Measurements from ENCODE around the gene TIFAB. TPM values are rescaled to one million over a fixed set of nuclear protein-coding genes. Genes with fewer than 3 reads are reported as not detected.

TIFAB gene
- total RNA-seq, 1 donor from 2014 or later = not detected

GRCh38 chr5:135417083-135417482 is 35.1 kb downstream of the TIFAB start:
- Histone ChIP-seq H3K36me3 (ENCODE audit: control insufficient read depth, insufficient read depth, low read length) (no peaks in the 10 kb centered on the region), H3K27me3 (ENCODE audit: control insufficient read depth, insufficient read depth, low read length) (no peaks in the 10 kb centered on the region), H3K4me3 (ENCODE audit: low read depth, low read length) (no peak overlapping the region)
- no peak for TF ChIP-seq CTCF (IDR thresholded peaks at IDR 0.05; ENCODE audit: insufficient read depth, low read length, severe bottlenecking)
- FAIRE-seq = no peak
- DNase-seq (ENCODE audit: low read depth) = no peak

- Histone ChIP-seq H3K27me3 (ENCODE audit: control insufficient read depth, insufficient read depth, low read length) (no peaks in the 10 kb centered on the region), H3K36me3 (ENCODE audit: control insufficient read depth, insufficient read depth, low read length) (no peaks in the 10 kb centered on the region), H3K4me3 (ENCODE audit: low read depth, low read length) (no peak overlapping the region)
- FAIRE-seq (no peak), DNase-seq (ENCODE audit: low read depth) (no peak)
- TF ChIP-seq CTCF (IDR thresholded peaks at IDR 0.05; ENCODE audit: insufficient read depth, low read length, severe bottlenecking) = no peak
Observed at GRCh38 chr5:135405082-135405481, 47.1 kb downstream of the TIFAB start.

DNA sequence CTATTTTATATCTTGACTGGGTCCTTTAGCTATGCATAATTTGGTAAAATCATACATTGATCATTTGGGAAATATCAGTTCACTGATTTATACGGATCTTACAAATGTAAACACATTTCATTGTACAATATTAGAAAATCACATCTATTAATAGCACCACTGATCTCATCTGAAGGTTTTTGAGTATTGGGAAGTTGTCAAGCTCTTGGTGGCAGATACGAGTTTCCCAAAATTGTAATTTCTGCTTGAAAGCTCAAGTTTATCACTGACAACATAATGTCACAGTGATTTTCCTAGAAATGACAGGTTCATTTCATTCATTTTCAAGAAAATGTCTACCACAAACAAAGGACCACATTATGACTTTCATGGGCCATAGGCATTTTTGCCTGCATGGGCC is 50.1 kb downstream of the TIFAB start:
- no peak for FAIRE-seq
- no peak for DNase-seq (ENCODE audit: low read depth)
- no peak for TF ChIP-seq CTCF (IDR thresholded peaks at IDR 0.05; ENCODE audit: insufficient read depth, low read length, severe bottlenecking)
- Histone ChIP-seq H3K27me3 (ENCODE audit: control insufficient read depth, insufficient read depth, low read length) (no peaks in the 10 kb centered on the region), H3K4me3 (ENCODE audit: low read depth, low read length) (no peak overlapping the region), H3K36me3 (ENCODE audit: control insufficient read depth, insufficient read depth, low read length) (no peaks in the 10 kb centered on the region)

- no peak for TF ChIP-seq CTCF (IDR thresholded peaks at IDR 0.05; ENCODE audit: insufficient read depth, low read length, severe bottlenecking)
- H3K27me3 ChIP-seq (ENCODE audit: control insufficient read depth, insufficient read depth, low read length) = no peaks in the 10 kb centered on the region
- DNase-seq (ENCODE audit: low read depth) (no peak), FAIRE-seq (no peak)
- H3K36me3 ChIP-seq (ENCODE audit: control insufficient read depth, insufficient read depth, low read length) = no peaks in the 10 kb centered on the region
- H3K4me3 ChIP-seq (ENCODE audit: low read depth, low read length) = no peak overlapping the region
Observed at GRCh38 chr5:135400866-135401265, 51.3 kb downstream of the TIFAB start.

DNA sequence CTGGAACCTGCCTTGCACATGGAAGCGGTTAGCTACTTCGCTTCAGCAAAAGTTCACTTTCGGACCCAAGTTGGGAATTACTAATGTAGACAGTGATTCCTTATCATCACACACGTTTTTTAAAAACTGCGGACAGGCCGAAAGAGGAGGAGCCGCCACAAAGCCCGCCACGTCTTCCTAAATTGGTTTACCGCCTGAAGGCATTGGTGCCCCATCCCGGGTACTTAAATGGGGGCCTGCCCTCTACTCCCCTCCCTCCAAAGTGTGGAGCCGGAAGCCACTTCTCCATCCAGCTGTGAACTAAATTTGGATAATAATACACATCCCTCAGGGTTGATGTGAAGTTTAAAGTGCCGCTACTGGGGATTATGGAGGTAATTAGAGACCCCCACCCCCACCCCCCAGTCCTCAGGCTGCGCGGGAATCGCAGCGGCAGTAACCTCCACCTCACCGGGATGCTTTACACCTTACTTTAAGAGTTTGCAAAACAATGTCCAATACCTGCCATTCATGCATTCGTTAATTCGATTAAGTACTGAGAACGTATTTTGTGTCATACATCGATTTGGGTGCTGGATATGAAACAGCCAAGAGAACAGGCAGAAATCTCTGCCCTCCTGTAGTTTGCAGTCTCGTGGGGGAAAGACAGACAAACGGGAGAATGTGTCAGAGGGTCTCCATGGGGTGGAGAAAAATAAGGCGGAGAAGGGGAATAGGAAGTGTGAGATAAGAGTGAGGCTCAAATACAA is 52.2 kb downstream of the TIFAB start:
- Histone ChIP-seq H3K4me3 (ENCODE audit: low read depth, low read length) (peak overlapping the region; percentile 75), H3K27me3 (ENCODE audit: control insufficient read depth, insufficient read depth, low read length) (no peaks in the 10 kb centered on the region), H3K36me3 (ENCODE audit: control insufficient read depth, insufficient read depth, low read length) (no peaks in the 10 kb centered on the region)
- TF ChIP-seq CTCF (IDR thresholded peaks at IDR 0.05; ENCODE audit: insufficient read depth, low read length, severe bottlenecking) = no peak
- DNase-seq (ENCODE audit: low read depth) (no peak), FAIRE-seq (no peak)
